ENCODE data around the gene HNRNPU. TPM values are rescaled to one million over a fixed set of nuclear protein-coding genes. Genes with fewer than 3 reads are reported as not detected.

Gene HNRNPU
- total RNA-seq, 1 experiment from 2014 or later, result 746 TPM

GRCh38 chr1:244841273-244841927 lies 22.9 kb downstream of the HNRNPU start:
- H3K4me3 ChIP-seq (ENCODE audit: low read depth, low read length, poor library complexity, severe bottlenecking), result no peak overlapping the region
- POLR2A ChIA-PET (ENCODE audit: low non-redundant PET), result interaction anchor here (0.6 kb wide), 1 partner anchor 16 kb away, joined by 10 read pairs; no protein-coding TSS in a partner anchor
- H3K36me3 ChIP-seq (ENCODE audit: insufficient read depth, low read length, poor library complexity, severe bottlenecking), result peaks cover 72% of the 10 kb centered on the region
- peaks cover 15% of the 10 kb centered on the region for H3K4me1 ChIP-seq (ENCODE audit: insufficient read depth, low read length, poor library complexity, severe bottlenecking)
- peak overlapping the region; percentile 23 for H3K27ac ChIP-seq (ENCODE audit: low read depth, low read length, poor library complexity, severe bottlenecking)
- intact Hi-C loops (cut with micrococcal nuclease; ENCODE audit: unreplicated experiment), result no loop called here
- H3K27me3 ChIP-seq (replicated peaks; ENCODE audit: insufficient read depth, low read depth, low read length, poor library complexity), result no peaks in the 10 kb centered on the region
- DNase-seq (ENCODE audit: low spot score), result no peak
- CTCF ChIA-PET, result no interaction called here
- TF ChIP-seq, protein P1, sequence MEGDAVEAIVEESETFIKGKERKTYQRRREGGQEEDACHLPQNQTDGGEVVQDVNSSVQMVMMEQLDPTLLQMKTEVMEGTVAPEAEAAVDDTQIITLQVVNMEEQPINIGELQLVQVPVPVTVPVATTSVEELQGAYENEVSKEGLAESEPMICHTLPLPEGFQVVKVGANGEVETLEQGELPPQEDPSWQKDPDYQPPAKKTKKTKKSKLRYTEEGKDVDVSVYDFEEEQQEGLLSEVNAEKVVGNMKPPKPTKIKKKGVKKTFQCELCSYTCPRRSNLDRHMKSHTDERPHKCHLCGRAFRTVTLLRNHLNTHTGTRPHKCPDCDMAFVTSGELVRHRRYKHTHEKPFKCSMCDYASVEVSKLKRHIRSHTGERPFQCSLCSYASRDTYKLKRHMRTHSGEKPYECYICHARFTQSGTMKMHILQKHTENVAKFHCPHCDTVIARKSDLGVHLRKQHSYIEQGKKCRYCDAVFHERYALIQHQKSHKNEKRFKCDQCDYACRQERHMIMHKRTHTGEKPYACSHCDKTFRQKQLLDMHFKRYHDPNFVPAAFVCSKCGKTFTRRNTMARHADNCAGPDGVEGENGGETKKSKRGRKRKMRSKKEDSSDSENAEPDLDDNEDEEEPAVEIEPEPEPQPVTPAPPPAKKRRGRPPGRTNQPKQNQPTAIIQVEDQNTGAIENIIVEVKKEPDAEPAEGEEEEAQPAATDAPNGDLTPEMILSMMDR (conservative IDR thresholded peaks at IDR 0.05; ENCODE audit: low read depth, low read length), result no peak
- no peak for TF ChIP-seq EZH2 (IDR thresholded peaks at IDR 0.05; ENCODE audit: borderline replicate concordance, low read depth, low read length, poor library complexity, severe bottlenecking)
- BruUV-seq (replicated peaks), result no TSS peak
- H3K9me3 ChIP-seq (ENCODE audit: low read depth, low read length, poor library complexity, severe bottlenecking), result no peaks in the 10 kb centered on the region

DNA sequence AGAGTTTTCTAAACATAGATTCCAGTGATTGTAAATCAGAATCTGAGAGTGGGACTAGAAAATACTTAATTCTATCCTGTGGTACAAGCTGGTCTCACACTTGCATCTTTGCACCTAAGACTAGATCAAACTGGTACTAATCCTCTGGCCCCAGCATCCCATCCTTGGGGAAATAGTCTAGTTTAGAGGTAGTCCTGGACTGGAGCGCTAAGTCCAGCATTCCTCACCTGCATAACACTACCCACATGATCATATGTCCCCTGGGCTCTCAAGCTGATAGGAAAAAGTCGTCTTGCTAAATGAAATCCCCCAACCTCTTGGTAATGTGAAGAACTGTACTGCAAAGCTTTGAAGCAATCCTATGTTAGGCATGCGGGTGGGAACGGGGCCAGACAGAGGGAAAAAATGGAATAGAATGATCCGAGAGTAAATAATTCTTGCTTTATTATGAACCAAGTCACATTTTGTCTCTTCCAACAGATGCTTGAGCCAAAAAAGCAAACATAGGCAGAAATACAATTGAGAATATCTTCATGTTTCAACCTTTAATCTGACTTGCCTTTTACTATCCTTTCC lies 24.0 kb downstream of the HNRNPU start:
- TF ChIP-seq EZH2 (IDR thresholded peaks at IDR 0.05; ENCODE audit: borderline replicate concordance, low read depth, low read length, poor library complexity, severe bottlenecking), result no peak
- TF ChIP-seq, protein P1 (conservative IDR thresholded peaks at IDR 0.05; ENCODE audit: low read depth, low read length), result no peak
- Histone ChIP-seq H3K27ac (ENCODE audit: low read depth, low read length, poor library complexity, severe bottlenecking) (peak overlapping the region; percentile 23), H3K27me3 (replicated peaks; ENCODE audit: insufficient read depth, low read depth, low read length, poor library complexity) (no peaks in the 10 kb centered on the region), H3K36me3 (ENCODE audit: insufficient read depth, low read length, poor library complexity, severe bottlenecking) (peaks cover 61% of the 10 kb centered on the region), H3K4me3 (ENCODE audit: low read depth, low read length, poor library complexity, severe bottlenecking) (no peak overlapping the region), H3K9me3 (ENCODE audit: low read depth, low read length, poor library complexity, severe bottlenecking) (no peaks in the 10 kb centered on the region), H3K4me1 (ENCODE audit: insufficient read depth, low read length, poor library complexity, severe bottlenecking) (peaks cover 15% of the 10 kb centered on the region)
- no peak for DNase-seq (ENCODE audit: low spot score)
- BruUV-seq (replicated peaks), result no TSS peak
- ChIA-PET CTCF (no interaction called here), POLR2A (ENCODE audit: low non-redundant PET) (no interaction called here)
- intact Hi-C loops (cut with micrococcal nuclease; ENCODE audit: unreplicated experiment), result no loop called here

- no peak for TF ChIP-seq EZH2 (IDR thresholded peaks at IDR 0.05; ENCODE audit: borderline replicate concordance, low read depth, low read length, poor library complexity, severe bottlenecking)
- TF ChIP-seq, protein P1 (conservative IDR thresholded peaks at IDR 0.05; ENCODE audit: low read depth, low read length), result no peak
- Histone ChIP-seq H3K36me3 (ENCODE audit: insufficient read depth, low read length, poor library complexity, severe bottlenecking) (peaks cover 54% of the 10 kb centered on the region), H3K9me3 (ENCODE audit: low read depth, low read length, poor library complexity, severe bottlenecking) (no peaks in the 10 kb centered on the region), H3K4me3 (ENCODE audit: low read depth, low read length, poor library complexity, severe bottlenecking) (no peak overlapping the region), H3K27ac (ENCODE audit: low read depth, low read length, poor library complexity, severe bottlenecking) (no peak overlapping the region), H3K4me1 (ENCODE audit: insufficient read depth, low read length, poor library complexity, severe bottlenecking) (peaks cover 15% of the 10 kb centered on the region), H3K27me3 (replicated peaks; ENCODE audit: insufficient read depth, low read depth, low read length, poor library complexity) (no peaks in the 10 kb centered on the region)
- intact Hi-C loops (cut with micrococcal nuclease; ENCODE audit: unreplicated experiment), result loop anchor here (10.0 kb wide), 1 partner anchor 205 kb away; no protein-coding TSS in a partner anchor
- ChIA-PET CTCF (no interaction called here), POLR2A (ENCODE audit: low non-redundant PET) (no interaction called here)
- BruUV-seq (replicated peaks), result no TSS peak
- DNase-seq (ENCODE audit: low spot score), result no peak
Measured at GRCh38 chr1:244839656-244840055, 24.7 kb downstream of the HNRNPU start.

Data from A673 (cell line).